ENCODE measurements around the gene SMIM5. TPM values are rescaled to one million over a fixed set of nuclear protein-coding genes. Genes with fewer than 3 reads are reported as not detected.

Gene SMIM5
- polyA plus RNA-seq, 1 donor from 2014 or later, result 0.59 TPM

- Histone ChIP-seq H2AFZ (ENCODE audit: low read depth, low read length) (no peak overlapping the region), H3K9ac (ENCODE audit: low read length) (no peak overlapping the region), H3K9me2 (ENCODE audit: insufficient read depth, low read length) (no peaks in the 10 kb centered on the region), H3K4me3 (ENCODE audit: low read length) (no peak overlapping the region), H3K27ac (ENCODE audit: low read length) (no peak overlapping the region), H3K4me2 (ENCODE audit: low read length) (no peak overlapping the region), H3F3A (ENCODE audit: insufficient read depth, low read length, poor library complexity, severe bottlenecking) (no peaks in the 10 kb centered on the region), H3K9me3 (ENCODE audit: low read length) (no peaks in the 10 kb centered on the region), H3K27me3 (ENCODE audit: insufficient read depth, low read depth, low read length) (no peaks in the 10 kb centered on the region), H3K36me3 (ENCODE audit: insufficient read depth, low read length) (no peaks in the 10 kb centered on the region), H3K79me2 (replicated peaks; ENCODE audit: insufficient read depth, low read length) (no peaks in the 10 kb centered on the region), H4K20me1 (ENCODE audit: insufficient read depth) (no peaks in the 10 kb centered on the region)
- TF ChIP-seq TAF1 (IDR thresholded peaks at IDR 0.05; ENCODE audit: low read depth) (no peak), POLR2AphosphoS5 (IDR thresholded peaks at IDR 0.05) (no peak), MXI1 (conservative IDR thresholded peaks at IDR 0.05; ENCODE audit: poor library complexity, severe bottlenecking) (no peak), CTCF (IDR thresholded peaks at IDR 0.05; ENCODE audit: poor library complexity, severe bottlenecking) (no peak), EZH2 (IDR thresholded peaks at IDR 0.05; ENCODE audit: borderline replicate concordance, insufficient read depth, low read length, poor library complexity, severe bottlenecking) (no peak), EP300 (conservative IDR thresholded peaks at IDR 0.05; ENCODE audit: poor library complexity, severe bottlenecking) (no peak), REST (IDR thresholded peaks at IDR 0.05; ENCODE audit: borderline replicate concordance) (no peak), SMC3 (conservative IDR thresholded peaks at IDR 0.05; ENCODE audit: poor library complexity) (no peak), RAD21 (conservative IDR thresholded peaks at IDR 0.05) (no peak)
Observed at GRCh38 chr17:75624021-75624420, 9.2 kb upstream of the SMIM5 start.

GRCh38 chr17:75624714-75625345, 8.4 kb upstream of the SMIM5 start:
- no peaks in the 10 kb centered on the region for H3K79me2 ChIP-seq (replicated peaks; ENCODE audit: insufficient read depth, low read length)
- H3K9me2 ChIP-seq (ENCODE audit: insufficient read depth, low read length), result no peaks in the 10 kb centered on the region
- no peak overlapping the region for H3K4me2 ChIP-seq (ENCODE audit: low read length)
- H3K27me3 ChIP-seq (ENCODE audit: insufficient read depth, low read depth, low read length), result no peaks in the 10 kb centered on the region
- H3K27ac ChIP-seq (ENCODE audit: low read length), result no peak overlapping the region
- no peak overlapping the region for H3K9ac ChIP-seq (ENCODE audit: low read length)
- no peaks in the 10 kb centered on the region for H3K36me3 ChIP-seq (ENCODE audit: insufficient read depth, low read length)
- no peak overlapping the region for H3K4me3 ChIP-seq (ENCODE audit: low read length)
- no peak overlapping the region for H2AFZ ChIP-seq (ENCODE audit: low read depth, low read length)
- TF ChIP-seq TAF1 (IDR thresholded peaks at IDR 0.05; ENCODE audit: low read depth) (no peak), RAD21 (conservative IDR thresholded peaks at IDR 0.05) (no peak), EZH2 (IDR thresholded peaks at IDR 0.05; ENCODE audit: borderline replicate concordance, insufficient read depth, low read length, poor library complexity, severe bottlenecking) (no peak), EP300 (conservative IDR thresholded peaks at IDR 0.05; ENCODE audit: poor library complexity, severe bottlenecking) (no peak), CTCF (IDR thresholded peaks at IDR 0.05; ENCODE audit: poor library complexity, severe bottlenecking) (no peak), MXI1 (conservative IDR thresholded peaks at IDR 0.05; ENCODE audit: poor library complexity, severe bottlenecking) (no peak)
- no peaks in the 10 kb centered on the region for H4K20me1 ChIP-seq (ENCODE audit: insufficient read depth)
- H3K9me3 ChIP-seq (ENCODE audit: low read length), result no peaks in the 10 kb centered on the region
- H3F3A ChIP-seq (ENCODE audit: insufficient read depth, low read length, poor library complexity, severe bottlenecking), result no peaks in the 10 kb centered on the region
